GM19239 (cell line): ENCODE results near the gene PDE4D.
"Not testable (repeated sequence)": the region's sequence is repeated elsewhere in the genome, so short reads cannot be mapped to it uniquely, and the experiment has no call there.

Source experiments
- DNase-seq: peaks from one replicate; pipeline ENCODE4 v3.0.0; 2011; ENCODE audit warnings: low spot score; ENCODE audit not compliant: insufficient read length
- FAIRE-seq: peaks from 2 replicates; lab custom pipeline; 2011; peaks lifted over from hg19 to GRCh38; lab: Jason Lieb, UNC

Gene PDE4D

GRCh38 chr5:59810041-59810440, 83.5 kb downstream of the PDE4D start:
- DNase-seq = peak; percentile 17

GRCh38 chr5:59807806-59808205, 85.7 kb downstream of the PDE4D start:
- FAIRE-seq = no peak
- DNase-seq = no peak

More at GRCh38 chr5:59810041-59810440, 83.5 kb downstream of the PDE4D start:
- peak; percentile 95 for FAIRE-seq

- no peak for DNase-seq
- FAIRE-seq = no peak
Measured at GRCh38 chr5:59800347-59800893, 93.1 kb downstream of the PDE4D start.

DNA sequence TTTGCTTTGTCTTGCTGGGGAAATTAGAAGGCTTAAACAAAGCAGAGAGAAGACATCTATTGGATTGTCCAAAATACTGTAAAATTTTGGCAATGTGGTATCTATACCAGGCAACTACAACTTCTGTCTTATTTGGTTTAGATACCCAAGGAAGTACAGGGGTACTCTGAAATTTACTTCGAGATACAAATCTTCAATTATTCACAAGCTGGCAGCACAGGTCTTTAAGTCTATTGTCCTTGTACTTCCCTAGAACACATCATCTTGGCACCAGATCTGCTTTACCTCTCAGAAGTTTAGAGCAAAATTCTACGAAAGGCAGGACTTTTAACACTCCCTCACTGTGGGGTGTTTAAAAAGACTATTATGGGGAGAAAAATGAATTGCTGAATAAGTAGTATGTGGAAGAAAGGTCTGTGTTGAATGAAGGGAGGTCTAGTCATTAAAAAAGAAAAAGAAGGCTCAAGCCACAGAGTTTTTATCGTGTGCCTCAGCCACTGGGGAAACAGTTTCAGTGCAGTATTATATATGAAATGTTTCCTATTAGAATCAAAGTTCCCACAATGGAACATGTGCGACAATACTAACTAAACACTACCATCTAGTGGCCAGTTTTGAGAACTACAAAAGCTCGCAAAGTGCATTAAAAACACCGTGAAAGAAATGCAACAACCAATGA, 93.7 kb downstream of the PDE4D start:
- FAIRE-seq (peak; percentile 85), DNase-seq (no peak)

DNA sequence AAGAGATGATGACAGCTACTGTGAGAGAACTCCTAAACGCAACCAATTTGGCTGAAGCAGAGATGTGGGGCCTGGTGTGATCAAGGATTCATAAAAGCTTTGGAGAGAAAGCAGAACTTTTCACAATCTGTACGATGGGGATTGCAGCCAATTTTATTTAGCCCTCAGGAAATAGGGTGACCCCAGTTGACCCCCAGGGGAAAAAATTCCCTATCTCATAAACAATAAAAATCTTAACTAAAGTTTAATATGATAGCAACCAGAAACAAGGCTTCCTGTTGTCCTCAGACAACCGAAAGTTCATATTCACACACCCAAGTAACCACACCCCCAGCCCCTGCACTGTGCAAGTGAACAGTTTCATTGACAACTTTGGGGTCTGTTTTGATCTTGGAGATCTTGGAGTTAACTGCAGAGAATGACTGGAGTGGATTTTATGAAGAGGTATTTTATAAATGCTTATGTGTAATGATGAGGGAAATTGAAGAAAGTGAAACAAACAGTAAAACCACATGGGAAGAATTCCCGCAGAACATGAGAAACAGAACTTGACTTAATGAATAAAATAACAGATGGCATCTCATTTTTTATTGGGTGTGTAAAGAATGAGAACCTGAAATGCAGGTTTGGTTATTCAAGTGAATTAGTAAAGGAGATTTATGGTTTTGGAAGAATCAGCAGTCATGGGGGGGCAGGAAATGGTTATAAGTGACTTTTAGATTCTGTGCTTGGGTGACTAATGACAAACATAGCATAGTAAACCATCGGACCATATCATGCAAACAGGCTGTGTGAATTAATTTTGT, 94.5 kb downstream of the PDE4D start:
- FAIRE-seq (no peak), DNase-seq (no peak)

DNA sequence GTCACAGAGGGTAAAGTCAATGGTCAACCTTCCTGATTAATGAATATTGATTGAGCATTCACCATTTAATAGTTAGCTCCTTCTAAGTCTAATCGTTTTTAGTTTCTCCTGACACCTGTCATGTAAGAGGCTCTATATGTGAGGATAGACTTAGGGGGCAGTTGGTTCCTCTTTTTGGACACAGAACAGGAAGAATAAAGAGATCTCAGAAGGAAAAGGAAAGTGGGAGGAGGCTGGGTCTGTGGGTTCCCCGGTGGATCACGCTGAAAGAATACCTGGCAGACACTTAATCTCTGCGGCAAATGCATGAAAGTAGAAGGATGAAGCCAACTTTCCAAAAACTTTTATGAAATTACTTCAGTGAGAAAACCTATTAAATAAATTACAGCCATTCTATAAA, 98.4 kb downstream of the PDE4D start:
- no peak for DNase-seq
- no peak for FAIRE-seq

GRCh38 chr5:59792983-59793585, 100.4 kb downstream of the PDE4D start:
- DNase-seq (no peak), FAIRE-seq (no peak)

DNA sequence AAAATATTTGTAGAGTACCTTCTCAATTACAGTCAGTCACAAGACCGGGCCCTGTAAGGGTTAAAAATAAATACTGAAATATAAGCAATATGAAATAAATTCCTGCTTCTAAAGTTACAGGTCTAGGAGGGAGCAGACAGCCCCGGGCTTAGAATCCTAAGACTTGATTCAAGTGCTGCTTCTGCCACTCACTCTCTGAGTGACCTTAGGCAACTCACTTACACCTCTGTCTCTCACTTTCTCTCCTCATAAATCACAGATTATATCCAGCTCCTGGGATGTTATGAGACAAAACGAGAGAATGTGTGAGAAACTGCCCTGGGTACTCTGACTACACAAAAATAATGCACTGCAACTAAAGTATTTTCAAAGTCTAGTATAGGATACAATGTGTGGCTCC, 101.9 kb downstream of the PDE4D start:
- no peak for FAIRE-seq
- DNase-seq = no peak

DNA sequence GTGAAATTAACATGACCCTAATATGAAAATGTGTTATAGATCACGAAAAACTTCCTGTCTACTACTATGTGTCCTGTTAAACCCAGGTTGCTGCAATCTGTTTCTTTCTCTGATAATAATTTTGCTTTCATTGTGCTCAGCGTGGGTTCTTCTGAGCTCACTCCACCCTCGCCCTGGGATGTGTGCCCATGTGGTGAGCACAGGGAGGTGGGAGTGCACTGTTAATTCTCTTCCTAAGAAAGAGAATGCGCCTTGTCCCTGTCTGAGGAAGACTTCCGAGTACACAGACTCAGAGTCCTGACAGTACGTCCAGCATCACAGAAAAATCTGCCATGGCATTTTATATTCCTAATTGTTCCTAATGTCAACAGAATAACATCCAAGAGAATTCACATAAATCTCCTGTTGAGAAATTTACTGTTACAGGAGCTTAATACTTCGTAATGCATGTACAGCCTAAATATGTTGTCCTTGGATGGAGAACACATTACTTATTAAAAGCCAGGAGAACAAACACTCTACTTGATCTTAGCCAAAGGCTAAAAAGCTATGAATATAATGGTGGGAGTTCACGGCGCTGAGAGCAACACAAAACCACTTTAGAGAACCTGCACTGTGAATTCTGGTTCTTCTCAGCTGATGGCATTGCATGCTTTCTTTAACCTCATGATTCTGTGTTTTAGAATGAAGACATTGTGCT, 102.6 kb downstream of the PDE4D start:
- DNase-seq (no peak), FAIRE-seq (peak; percentile 49)

- FAIRE-seq = no peak
- DNase-seq = no peak
Measured at GRCh38 chr5:59790376-59790775, 103.2 kb downstream of the PDE4D start.

DNA sequence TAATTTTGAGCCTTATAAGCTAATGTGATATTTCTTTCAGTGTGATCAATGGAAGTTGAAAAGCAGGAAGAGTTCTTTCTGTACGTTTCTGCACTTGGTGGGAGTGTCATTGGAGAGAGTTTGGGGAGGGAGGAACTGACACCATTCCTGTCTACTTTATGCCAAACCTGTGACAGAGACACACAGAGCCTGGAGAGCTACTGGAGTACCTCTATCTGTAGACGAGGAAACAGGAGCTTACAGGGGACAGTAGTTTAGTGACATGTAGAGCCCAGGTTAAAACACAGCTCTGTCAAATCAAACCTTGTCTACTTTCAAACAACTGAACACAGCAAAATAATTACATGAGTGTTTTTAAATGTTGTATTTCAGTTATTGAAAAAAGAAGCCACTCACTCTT, 103.6 kb downstream of the PDE4D start:
- no peak for DNase-seq
- FAIRE-seq = no peak

- DNase-seq (no peak), FAIRE-seq (no peak)
Measured at GRCh38 chr5:59789197-59789596, 104.3 kb downstream of the PDE4D start.

DNA sequence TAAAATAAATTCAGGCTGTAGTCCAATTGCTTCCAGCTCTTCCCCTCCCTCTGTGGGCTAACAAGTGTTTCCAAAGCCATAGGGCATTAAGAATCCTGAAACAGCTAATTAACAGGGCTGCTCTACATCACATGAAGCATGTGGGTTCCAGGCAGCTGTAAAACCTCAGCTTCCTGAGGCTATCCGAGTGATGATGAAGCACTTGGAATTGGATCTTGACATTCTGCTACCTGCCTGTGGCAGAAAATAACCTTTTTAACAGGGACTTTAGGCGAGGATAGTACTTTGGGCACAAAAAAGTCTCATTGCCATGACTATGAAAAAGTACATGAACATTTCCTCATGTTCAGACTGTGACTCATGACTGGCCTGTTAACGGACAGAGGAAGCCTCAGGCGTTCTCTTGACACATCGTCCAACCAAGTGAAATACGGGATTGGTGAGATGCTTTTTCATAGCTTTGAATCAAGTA, 107.2 kb downstream of the PDE4D start:
- FAIRE-seq (no peak), DNase-seq (no peak)

DNA sequence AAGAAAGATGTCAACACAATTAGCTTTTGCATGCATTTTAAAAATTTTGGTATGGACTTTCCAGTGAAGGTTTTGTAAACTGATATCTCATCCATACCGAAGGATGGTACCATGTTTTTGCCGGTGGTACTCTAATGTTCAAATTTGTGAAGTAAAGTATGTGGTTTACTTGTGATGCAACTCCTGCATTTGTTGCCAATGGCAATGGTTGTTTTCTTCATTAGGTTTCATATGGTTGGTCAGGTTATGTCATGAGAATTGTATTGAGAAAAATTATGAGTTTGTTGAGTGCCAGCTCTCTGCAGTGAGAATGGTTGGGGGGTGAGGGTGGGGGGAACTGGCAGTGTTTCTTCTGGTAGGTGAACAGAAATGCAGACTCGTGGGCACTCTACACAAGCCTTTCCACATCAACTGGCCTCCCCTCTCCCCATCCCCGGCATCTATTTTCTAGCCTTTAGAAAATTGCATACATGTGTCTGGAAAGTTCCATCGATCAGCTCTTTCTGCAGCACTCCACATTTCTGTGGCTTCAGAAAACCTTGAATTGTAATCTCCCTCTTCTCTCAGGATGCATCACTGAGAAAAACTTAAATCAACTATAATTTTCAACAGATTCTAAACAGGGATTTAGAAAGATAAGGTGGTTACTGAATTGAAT, 107.7 kb downstream of the PDE4D start:
- DNase-seq = no peak
- FAIRE-seq = no peak

DNA sequence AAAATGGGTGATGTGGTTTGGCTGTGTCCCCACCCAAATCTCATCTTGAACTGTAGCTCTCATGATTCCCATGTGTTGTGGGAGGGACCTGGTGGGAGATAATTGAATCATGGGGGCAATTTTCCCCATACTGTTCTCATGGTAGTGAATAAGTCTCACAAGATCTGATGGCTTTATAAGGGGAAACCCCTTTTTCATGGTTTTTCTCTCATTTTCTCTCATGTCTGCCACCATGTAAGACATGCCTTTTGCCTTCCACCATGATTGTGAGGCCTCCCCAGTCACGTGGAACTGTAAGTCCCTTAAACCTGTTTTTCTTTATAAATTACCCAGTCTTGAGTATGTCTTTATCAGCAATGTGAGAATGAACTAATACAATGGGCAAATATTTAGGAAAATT, 108.8 kb downstream of the PDE4D start:
- not testable (repeated sequence) for FAIRE-seq, DNase-seq

DNA sequence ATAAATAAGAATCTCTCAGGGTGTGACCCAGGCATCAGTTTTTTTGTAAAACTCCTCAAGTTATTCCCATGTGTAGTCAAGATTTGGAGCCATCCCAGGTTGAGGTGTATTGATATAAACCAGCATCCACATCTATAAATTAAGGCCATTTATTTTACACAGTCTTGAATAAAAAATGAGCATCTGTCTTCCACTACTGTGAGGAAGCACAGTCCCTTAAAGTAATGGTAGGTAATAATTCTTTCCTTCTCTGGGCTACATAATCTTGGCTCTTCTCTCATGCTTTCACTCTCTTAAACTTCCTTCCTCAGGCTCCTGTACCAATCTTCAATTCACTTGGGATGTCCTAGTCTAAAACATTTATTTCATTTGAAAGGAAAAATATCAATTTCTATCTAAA, 110.3 kb downstream of the PDE4D start:
- DNase-seq = no peak
- FAIRE-seq = no peak

GRCh38 chr5:59782856-59783255, 110.7 kb downstream of the PDE4D start:
- DNase-seq (no peak), FAIRE-seq (no peak)

DNA sequence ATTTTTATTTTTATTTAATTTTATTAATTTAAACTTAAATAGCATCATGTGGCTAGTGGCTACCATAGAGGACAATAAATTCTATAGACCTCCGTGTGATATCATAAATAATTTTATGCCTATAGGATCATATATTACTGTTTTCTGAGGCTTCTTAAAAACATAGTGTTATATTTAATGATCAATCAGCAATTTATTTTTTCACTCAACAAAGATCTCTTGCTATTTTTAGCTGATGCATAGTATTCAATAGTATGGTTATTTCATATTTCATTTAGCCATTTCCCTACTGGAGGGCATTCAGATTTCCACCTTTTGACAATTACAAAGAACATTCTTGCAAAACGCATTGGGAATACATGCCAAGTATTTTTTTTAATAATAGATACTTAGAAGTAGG, 114.1 kb downstream of the PDE4D start:
- no peak for FAIRE-seq
- DNase-seq = no peak

DNA sequence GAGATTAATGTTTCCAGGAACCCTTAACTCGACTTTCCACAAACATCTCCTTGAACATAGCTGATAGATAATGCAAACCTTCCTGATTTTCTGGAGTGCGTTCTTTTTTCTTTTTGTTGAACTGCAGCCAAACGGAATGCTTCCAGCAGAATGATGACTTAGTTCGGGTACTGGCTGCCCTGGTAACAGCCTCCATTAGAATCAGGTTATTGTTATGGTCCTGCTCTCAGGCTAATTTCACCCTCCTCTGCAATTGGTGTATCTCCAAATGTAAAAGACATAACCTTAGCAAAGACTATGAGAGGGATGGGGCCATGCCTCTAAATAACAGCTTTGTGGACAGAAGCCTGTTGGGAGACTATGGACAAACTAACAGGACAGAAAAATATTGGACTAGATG, 116.5 kb downstream of the PDE4D start:
- FAIRE-seq = no peak

DNA sequence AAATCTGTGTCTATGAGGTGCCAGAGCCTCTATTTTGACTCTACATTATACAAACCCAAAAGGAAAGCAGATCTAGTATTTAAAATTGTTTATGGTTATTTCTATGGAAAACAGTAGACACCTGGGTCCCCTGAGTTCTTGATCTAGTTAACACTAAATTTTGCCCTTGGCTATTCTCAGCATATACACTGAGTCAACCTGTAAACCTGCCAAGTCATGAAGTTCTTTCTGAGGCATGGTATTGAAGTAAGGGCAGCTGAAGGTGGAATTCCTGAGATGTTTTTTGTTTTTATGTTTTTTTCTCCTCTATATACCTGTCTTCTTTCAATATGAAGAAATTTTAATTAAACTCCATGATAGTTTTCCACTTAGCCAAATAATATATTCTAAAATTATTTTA, 120.2 kb downstream of the PDE4D start:
- FAIRE-seq (no peak), DNase-seq (no peak)

More for the DNA sequence above, 116.5 kb downstream of the PDE4D start:
- no peak for DNase-seq
